ENCODE measurements around the gene EGFLAM.

EGFLAM gene

DNA sequence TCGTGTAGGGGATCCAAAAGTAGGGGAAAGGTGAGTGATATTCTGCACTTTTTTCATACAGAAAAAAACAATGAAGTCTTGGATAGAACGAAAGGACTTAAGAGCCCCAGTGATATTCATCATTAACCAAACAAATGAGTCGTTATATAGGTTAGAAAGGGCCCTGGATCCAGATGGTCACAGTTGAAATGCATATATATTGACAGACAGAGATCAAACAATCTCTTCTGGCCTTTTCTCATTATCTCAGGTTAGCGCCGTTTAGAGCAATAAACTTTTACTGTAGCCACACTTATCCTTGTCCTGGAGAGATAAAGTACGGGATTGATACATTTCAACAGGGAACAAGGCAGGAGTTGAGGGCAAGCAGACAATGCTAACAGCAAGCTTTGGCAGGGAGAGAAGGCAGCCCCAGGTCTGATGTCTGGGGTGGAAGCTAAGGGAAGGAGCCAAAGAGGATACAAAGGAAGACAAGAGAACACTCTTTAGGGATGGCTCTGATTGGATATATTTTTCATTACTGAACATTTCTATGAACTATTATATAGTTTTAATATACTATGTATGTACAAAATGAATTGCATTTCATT is 221.1 kb downstream of the EGFLAM start:
- no peak for DNase-seq

DNA sequence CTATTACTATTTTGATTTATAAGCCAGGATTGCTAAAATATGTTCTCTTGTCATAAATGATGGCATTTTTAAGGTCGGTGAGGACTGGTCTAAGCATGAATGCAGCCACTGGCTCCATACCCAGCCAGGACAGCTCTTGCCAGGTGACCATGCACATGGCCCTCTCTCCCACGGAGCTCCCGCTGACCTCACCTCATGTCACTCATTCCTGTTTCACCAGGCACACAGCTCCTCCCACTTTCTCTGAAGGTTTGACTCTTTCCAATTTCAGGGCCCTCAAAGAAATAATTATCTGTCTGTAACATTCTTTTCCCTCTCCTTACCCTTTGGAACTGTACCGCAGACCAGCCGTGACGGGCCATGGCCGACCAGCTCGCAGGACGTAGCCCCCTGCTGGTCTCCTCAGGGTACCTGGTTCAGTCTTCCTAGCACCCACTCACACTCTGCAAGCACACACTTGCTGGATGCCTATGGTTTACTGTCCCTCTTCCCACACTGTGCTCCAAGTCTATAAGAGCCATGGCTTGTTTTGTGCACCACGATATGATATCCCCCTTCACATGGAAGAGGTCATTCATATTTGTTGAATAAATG is 225.5 kb downstream of the EGFLAM start:
- DNase-seq, result no peak

DNA sequence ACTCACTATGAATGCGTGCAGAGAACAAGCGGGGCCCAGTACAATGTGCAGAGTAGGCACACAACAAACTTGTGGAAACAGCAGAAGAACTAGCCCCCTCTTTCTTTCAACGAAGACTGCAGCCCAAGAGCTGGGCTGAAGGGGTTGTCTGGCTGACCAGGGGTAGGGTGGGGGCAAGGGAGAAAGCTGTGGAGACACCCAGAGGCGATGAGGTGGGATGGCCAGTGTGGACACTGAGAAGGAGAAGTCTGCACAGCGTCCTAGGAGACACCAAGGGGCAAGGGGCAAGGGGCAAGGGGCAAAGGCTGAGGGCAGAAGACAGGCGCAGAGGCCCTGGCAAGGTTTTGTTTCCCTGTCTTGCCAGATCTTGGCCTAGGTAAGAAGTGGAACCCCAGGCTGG is 235.8 kb downstream of the EGFLAM start:
- no peak for DNase-seq

DNA sequence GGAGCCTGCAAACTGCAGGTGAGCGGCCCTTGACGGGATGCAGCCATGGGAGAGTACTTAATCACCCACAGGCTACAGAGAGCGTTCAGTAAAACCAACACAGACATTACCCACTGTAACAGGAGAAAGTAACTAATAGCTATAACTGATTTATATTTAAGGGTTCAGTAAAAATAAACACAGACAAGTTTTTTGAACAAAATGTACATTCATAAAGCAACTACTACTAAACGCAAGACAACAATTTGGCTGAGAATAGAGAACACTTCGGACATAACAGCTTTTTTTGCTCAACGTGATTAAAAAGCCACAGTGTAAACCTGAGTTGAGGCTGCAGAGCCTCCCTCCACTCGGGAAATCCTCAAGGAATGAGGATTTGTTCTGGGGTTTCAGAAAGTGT is 236.4 kb downstream of the EGFLAM start:
- DNase-seq, result no peak

DNA sequence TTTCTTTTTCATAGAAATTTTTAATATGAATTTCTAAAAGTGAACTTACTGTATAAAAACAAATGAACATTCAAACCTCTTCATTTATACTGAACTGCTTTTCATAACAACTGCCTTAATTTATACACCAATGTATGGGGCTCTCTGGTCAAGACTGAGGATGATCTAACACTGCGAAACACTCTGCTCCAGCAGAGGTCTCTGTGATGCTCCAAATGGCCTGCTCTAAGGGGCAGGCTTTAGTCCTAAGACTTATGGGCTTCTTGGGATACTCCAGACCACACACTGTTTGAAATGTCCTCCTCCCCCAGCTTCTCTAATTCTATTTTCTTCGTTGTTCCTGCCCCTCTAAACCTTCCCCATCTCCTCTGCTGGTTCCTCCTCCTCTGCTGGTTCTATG is 239.6 kb downstream of the EGFLAM start:
- no peak for DNase-seq

DNA sequence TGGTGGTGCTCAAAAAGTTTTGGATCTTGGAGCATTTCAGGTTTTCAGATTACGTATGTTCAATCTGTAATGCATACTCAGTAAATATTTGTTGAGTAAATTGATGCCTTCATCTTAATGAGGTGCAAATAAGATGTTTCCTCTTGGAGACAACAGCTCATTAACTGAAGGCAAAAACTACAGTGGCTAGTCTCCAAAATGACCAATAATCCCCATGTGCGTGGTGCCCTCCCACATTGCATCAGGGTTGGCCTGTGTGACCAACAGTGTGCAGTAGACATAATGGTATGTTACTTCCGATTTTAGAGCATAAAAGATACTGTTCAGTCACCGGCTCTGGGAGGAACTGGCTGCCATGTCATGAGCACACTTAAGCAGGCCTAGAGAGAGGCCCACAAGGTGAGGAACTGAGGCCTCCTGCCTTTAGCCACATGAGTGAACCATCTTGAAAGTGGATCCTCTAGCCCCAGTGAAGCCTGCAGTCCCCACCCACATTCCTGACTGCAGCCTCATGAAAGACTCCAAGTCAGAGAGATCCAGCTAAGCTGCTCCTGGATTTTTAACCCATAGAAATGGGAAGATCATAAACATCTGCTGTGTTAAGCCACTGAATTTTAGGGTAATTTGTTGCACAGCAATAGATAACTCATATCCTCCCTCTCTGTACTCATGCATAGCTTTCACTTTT is 242.4 kb downstream of the EGFLAM start:
- no peak for DNase-seq

DNA sequence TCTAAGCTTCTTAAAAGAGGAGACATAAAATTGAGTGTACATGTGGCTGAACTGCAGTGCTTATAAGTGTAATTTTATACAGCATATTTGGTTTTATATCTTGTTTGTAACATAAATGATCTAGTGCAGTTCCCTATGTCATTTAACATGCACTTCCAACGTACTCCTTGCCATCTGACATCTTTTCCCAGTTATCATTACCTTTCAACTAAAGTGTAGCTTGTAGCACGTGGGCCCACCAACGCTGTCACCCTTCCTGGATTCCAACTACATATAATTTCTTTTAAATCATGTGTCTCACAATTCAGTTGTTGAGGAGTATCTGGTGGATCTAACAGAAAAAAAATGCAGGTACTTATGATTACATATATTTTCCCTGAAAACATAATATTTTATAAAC is 247.9 kb downstream of the EGFLAM start:
- no peak for DNase-seq

DNA sequence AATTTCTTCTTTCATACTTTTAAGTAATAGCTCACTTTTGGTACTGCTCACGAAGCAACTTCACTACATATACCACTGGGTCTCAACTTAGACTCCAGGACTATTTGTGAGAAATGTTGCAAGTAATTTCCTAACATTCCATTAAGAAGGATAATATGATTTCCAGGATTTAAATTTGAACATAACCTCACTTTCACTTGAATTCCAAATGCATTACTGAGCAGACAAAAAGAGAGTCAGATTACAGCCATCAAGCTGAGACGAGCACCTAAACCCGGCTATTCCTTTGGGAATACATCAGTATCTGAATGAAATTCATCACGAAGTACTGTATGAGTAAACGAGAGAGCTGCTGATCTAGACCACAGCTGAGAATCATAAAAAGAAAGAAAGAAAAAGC is 250.8 kb downstream of the EGFLAM start:
- no peak for DNase-seq
